HG03097 (cell line): ENCODE measurements around the gene CDH23.

Experiments
- ATAC-seq: cut with Tn5 transposase; IDR thresholded peaks from one replicate; pipeline ENCODE4 v1.9.1; 2021; ENCODE audit not compliant: unreplicated experiment, low FRiP score

Gene CDH23

GRCh38 chr10:71478813-71479365, 82.2 kb downstream of the CDH23 start:
- no peak for ATAC-seq

GRCh38 chr10:71479831-71480230, 83.1 kb downstream of the CDH23 start:
- ATAC-seq = no peak

- no peak for ATAC-seq
Measured at GRCh38 chr10:71480662-71481061, 83.9 kb downstream of the CDH23 start.

GRCh38 chr10:71481746-71482410, 85.2 kb downstream of the CDH23 start:
- ATAC-seq = no peak

GRCh38 chr10:71482620-71483019, 85.9 kb downstream of the CDH23 start:
- ATAC-seq = no peak

- no peak for ATAC-seq
Measured at GRCh38 chr10:71483135-71483534, 86.4 kb downstream of the CDH23 start.

- no peak for ATAC-seq
Measured at GRCh38 chr10:71483885-71484751, 87.4 kb downstream of the CDH23 start.

GRCh38 chr10:71486484-71487114, 89.9 kb downstream of the CDH23 start:
- ATAC-seq = no peak

GRCh38 chr10:71487726-71488125, 91.0 kb downstream of the CDH23 start:
- ATAC-seq = no peak

GRCh38 chr10:71489077-71489476, 92.4 kb downstream of the CDH23 start:
- no peak for ATAC-seq

- ATAC-seq = no peak
Measured at GRCh38 chr10:71492872-71493271, 96.2 kb downstream of the CDH23 start.

- ATAC-seq = no peak
Measured at GRCh38 chr10:71493741-71494140, 97.0 kb downstream of the CDH23 start.

- no peak for ATAC-seq
Measured at GRCh38 chr10:71494476-71494875, 97.8 kb downstream of the CDH23 start.

GRCh38 chr10:71494980-71495381, 98.3 kb downstream of the CDH23 start:
- ATAC-seq = no peak

GRCh38 chr10:71496927-71497762, 100.4 kb downstream of the CDH23 start:
- no peak for ATAC-seq

GRCh38 chr10:71497763-71498326, 101.1 kb downstream of the CDH23 start:
- no peak for ATAC-seq

GRCh38 chr10:71501402-71501801, 104.7 kb downstream of the CDH23 start:
- ATAC-seq = no peak

- no peak for ATAC-seq
Measured at GRCh38 chr10:71502190-71502589, 105.5 kb downstream of the CDH23 start.

GRCh38 chr10:71502851-71503250, 106.1 kb downstream of the CDH23 start:
- ATAC-seq = no peak

GRCh38 chr10:71504168-71504567, 107.4 kb downstream of the CDH23 start:
- no peak for ATAC-seq
